Vagina (tissue), 2 donors: Measurements from ENCODE around the gene UQCRH.

Experiments
- CTCF ChIP-seq, 3 experiments: fragments of 450-650 bp in 2 of 3; fragments of 200-600 bp in 1 of 3; sonication (generic) in 1 of 3; IDR thresholded peaks; one replicate each; pipeline ENCODE4 v1.5.1; 2017 to 2019; ENCODE audit warnings: antibody characterized with exemption in 3 of 3, mild to moderate bottlenecking in 2 of 3, moderate library complexity in 2 of 3
- POLR2A ChIP-seq, 2 donors: fragments of 450-650 bp; IDR thresholded peaks; one replicate each; pipeline ENCODE4 v1.6.1; 2017; ENCODE audit warnings: antibody characterized with exemption in 2 of 2, mild to moderate bottlenecking in 2 of 2, moderate library complexity in 2 of 2
- POLR2AphosphoS5 ChIP-seq, 2 donors: sonication (generic); formaldehyde crosslinking; IDR thresholded peaks; one replicate each; pipeline ENCODE4 v1.9.0; 2017; ENCODE audit warnings: antibody characterized with exemption in 2 of 2, mild to moderate bottlenecking in 2 of 2, low read depth in 1 of 2; ENCODE audit not compliant: insufficient read depth in 1 of 2

GRCh38 chr1:46300673-46301405 is 2.7 kb upstream of the UQCRH start:
- TF ChIP-seq CTCF (IDR thresholded peaks at IDR 0.05) (no peak), POLR2A (IDR thresholded peaks at IDR 0.05) (no peak), POLR2AphosphoS5 (IDR thresholded peaks at IDR 0.05; ENCODE audit: insufficient read depth in 1 of 2, low read depth in 1 of 2) (no peak)
